Cardiac fibroblast (primary cell): ENCODE measurements around the gene PRR7.
A peak's percentile ranks its signal among the peaks of the same experiment; 100 is the strongest.

Experiments used
- DNase-seq, 2 donors: peaks; one replicate each; pipeline versions ENCODE4 v3.0.0 to v3.0.0-alpha.2; 2010; ENCODE audit warnings: low read depth in 2 of 2
- H3K4me3 ChIP-seq, 2 donors: replicated peaks in 1 of 2; 1 replicate in 1 of 2; 2 replicates in 1 of 2; pipeline ENCODE4 v1.5.1; 2011; ENCODE audit warnings: low read depth in 2 of 2, low read length in 2 of 2, mild to moderate bottlenecking in 2 of 2, moderate library complexity in 1 of 2
- TF ChIP-seq, protein P1 (sequence below): IDR thresholded peaks from one replicate; pipeline ENCODE4 v1.5.1; 2011; ENCODE audit warnings: low read depth, mild to moderate bottlenecking, low read length, inconsistent platforms

The PRR7 gene

GRCh38 chr5:177494346-177495195 is 48.0 kb downstream of the PRR7 start:
- DNase-seq: peak; percentile 91 to 97
- TF ChIP-seq, protein P1, sequence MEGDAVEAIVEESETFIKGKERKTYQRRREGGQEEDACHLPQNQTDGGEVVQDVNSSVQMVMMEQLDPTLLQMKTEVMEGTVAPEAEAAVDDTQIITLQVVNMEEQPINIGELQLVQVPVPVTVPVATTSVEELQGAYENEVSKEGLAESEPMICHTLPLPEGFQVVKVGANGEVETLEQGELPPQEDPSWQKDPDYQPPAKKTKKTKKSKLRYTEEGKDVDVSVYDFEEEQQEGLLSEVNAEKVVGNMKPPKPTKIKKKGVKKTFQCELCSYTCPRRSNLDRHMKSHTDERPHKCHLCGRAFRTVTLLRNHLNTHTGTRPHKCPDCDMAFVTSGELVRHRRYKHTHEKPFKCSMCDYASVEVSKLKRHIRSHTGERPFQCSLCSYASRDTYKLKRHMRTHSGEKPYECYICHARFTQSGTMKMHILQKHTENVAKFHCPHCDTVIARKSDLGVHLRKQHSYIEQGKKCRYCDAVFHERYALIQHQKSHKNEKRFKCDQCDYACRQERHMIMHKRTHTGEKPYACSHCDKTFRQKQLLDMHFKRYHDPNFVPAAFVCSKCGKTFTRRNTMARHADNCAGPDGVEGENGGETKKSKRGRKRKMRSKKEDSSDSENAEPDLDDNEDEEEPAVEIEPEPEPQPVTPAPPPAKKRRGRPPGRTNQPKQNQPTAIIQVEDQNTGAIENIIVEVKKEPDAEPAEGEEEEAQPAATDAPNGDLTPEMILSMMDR: peak; percentile 41
- H3K4me3 ChIP-seq: peak overlapping the region; percentile 21 to 87

DNA sequence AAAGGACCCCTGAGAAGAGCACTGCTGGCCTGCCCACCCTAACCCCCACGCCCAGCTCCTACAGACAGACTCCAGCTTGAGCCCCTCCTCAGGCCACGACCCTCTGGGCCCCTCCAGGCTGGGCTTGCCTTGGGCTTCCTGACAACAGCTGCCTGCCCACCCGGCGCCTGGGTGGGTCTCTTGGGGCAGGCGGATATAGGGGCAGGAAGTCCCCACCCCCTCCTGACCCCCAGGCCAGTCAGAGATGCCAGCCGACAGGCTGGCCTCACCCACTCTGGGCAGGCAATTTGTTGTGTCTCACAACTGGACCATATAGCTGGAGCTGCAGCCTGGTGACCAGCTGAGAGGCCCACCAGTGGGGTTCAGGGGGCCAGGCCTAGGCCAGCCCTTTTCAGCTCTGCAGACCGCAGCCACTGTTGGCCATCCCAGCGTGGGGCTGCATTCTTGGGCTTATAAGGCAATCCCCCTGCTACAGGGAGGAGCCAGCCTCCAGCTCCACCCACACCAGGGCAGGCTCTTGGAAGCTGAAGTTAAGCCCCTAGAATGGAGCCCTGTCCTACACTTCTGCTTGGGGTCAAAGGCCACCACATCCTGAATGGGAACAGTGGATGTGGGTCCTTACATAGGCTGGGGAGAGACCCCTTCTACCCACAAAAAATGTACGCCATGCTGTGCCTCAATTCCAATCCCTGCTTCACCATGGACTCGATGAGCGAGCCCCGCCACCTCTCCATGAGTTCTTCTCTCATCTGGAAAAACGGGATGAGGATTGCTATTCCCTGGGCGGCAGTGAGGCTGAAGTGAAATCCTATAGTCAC is 48.8 kb downstream of the PRR7 start:
- peak overlapping the region; percentile 86 to 87 for H3K4me3 ChIP-seq
- TF ChIP-seq, protein P1: no peak
- peak; percentile 95 for DNase-seq

DNA sequence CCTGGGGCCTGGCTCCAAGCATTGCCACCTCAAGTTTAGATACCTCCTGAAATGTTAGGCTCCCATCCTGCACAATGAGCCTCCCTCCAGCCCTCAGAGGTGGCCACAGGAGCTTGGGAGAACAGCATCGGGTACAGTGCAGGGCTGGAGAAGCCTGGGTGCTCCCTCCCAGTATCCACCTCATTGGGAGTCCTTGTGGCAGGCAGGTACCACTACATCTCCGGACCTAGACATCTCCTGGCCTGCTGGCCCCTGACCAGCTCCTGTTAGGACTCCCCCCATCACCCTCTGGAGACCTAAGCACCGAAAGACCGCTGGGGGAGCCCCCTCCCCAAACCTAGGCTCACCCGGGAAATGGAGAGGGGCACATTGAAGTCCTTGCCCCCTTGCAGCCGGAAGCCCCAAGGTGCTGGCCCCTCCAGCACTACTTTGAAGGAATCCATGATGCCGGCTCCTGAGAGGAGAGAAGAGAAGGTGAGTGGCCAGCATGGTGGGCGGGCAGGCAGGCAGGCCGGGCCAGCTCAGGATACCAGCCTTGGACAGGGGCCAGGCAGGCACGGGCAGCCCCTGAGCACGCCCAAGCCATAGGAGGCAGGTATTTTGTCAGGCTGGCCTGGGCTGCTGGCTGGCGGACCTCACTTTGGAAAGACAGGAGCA is 49.6 kb downstream of the PRR7 start:
- peak; percentile 65 to 76 for DNase-seq

GRCh38 chr5:177496727-177497291 is 50.2 kb downstream of the PRR7 start:
- TF ChIP-seq, protein P1: no peak
- peak; percentile 93 to 94 for DNase-seq
- peak overlapping the region; percentile 86 to 87 for H3K4me3 ChIP-seq

More for the DNA sequence above, 49.6 kb downstream of the PRR7 start:
- H3K4me3 ChIP-seq: peak overlapping the region; percentile 86 to 87
- TF ChIP-seq, protein P1: peak; percentile 42

GRCh38 chr5:177497292-177498012 is 50.8 kb downstream of the PRR7 start, which contains the start of gene PDLIM7:
PDLIM7 (minus strand) TSS chr5:177497604; CDS start chr5:177496512, 1,092 bp downstream.
- peak within 1 kb of the TSS; percentile 86 to 87 for H3K4me3 ChIP-seq
- TF ChIP-seq, protein P1: no peak
- peak; percentile 98 for DNase-seq
